HAP-1 (cell line): ENCODE results near the gene SIPA1L3.

Source experiments
- DNase-seq, 2 experiments: peaks; one replicate each; pipeline ENCODE4 v3.0.0-alpha.2; 2016 to 2020; ENCODE audit warnings: low spot score in 2 of 2
- H3K27me3 ChIP-seq: fragments of 250-450 bp; sonication (Bioruptor Pico); 2 replicates; pipeline ENCODE4 v1.5.1; 2020; ENCODE audit warnings: low read depth, mild to moderate bottlenecking, moderate library complexity
- H3K36me3 ChIP-seq: fragments of 250-450 bp; sonication (Bioruptor Pico); replicated peaks from 2 replicates; pipeline ENCODE4 v1.5.1; 2020; ENCODE audit warnings: mild to moderate bottlenecking
- H3K4me1 ChIP-seq: fragments of 250-450 bp; sonication (Bioruptor Pico); 2 replicates; pipeline ENCODE4 v1.5.1; 2020; ENCODE audit warnings: mild to moderate bottlenecking
- H3K4me3 ChIP-seq: fragments of 250-450 bp; sonication (Bioruptor Pico); 2 replicates; pipeline ENCODE4 v1.5.1; 2020; ENCODE audit warnings: mild to moderate bottlenecking, moderate library complexity
- H3K9me3 ChIP-seq: fragments of 250-450 bp; sonication (Bioruptor Pico); 2 replicates; pipeline ENCODE4 v1.5.1; 2020; ENCODE audit warnings: mild to moderate bottlenecking, moderate library complexity
- in situ Hi-C: fragments of 300-500 bp; cut with MboI; formaldehyde crosslinking; loops from 3 replicates; pipeline ENCODE4 v1.14.3; 2020; ENCODE audit warnings: low sequenced_read_pairs, inconsistent platforms, mixed read lengths

Gene SIPA1L3

GRCh38 chr19:37991841-37992248 lies 84.8 kb downstream of the SIPA1L3 start:
- Histone ChIP-seq H3K4me3 (no peak overlapping the region), H3K27me3 (no peaks in the 10 kb centered on the region), H3K9me3 (no peaks in the 10 kb centered on the region), H3K4me1 (no peaks in the 10 kb centered on the region), H3K36me3 (no peaks in the 10 kb centered on the region)
- in situ Hi-C loops: no loop called here
- DNase-seq: no peak

GRCh38 chr19:37992761-37993160 lies 85.8 kb downstream of the SIPA1L3 start:
- no peaks in the 10 kb centered on the region for H3K36me3 ChIP-seq
- H3K4me3 ChIP-seq: no peak overlapping the region
- H3K9me3 ChIP-seq: no peaks in the 10 kb centered on the region
- no peaks in the 10 kb centered on the region for H3K4me1 ChIP-seq
- H3K27me3 ChIP-seq: no peaks in the 10 kb centered on the region
- no peak for DNase-seq
- in situ Hi-C loops: no loop called here

- no peaks in the 10 kb centered on the region for H3K4me1 ChIP-seq
Observed at GRCh38 chr19:37994823-37995130, 87.8 kb downstream of the SIPA1L3 start.

GRCh38 chr19:37995346-37995745 lies 88.3 kb downstream of the SIPA1L3 start:
- Histone ChIP-seq H3K4me1 (no peaks in the 10 kb centered on the region), H3K9me3 (no peaks in the 10 kb centered on the region), H3K36me3 (no peaks in the 10 kb centered on the region), H3K4me3 (no peak overlapping the region), H3K27me3 (no peaks in the 10 kb centered on the region)
- no peak for DNase-seq
- in situ Hi-C loops: no loop called here

More at GRCh38 chr19:37994823-37995130, 87.8 kb downstream of the SIPA1L3 start:
- no peak for DNase-seq
- Histone ChIP-seq H3K27me3 (no peaks in the 10 kb centered on the region), H3K4me3 (no peak overlapping the region), H3K9me3 (no peaks in the 10 kb centered on the region), H3K36me3 (no peaks in the 10 kb centered on the region)
- in situ Hi-C loops: no loop called here

- H3K27me3 ChIP-seq: no peaks in the 10 kb centered on the region
- H3K9me3 ChIP-seq: no peaks in the 10 kb centered on the region
- DNase-seq: no peak
- in situ Hi-C loops: no loop called here
- peaks cover under 1% of the 10 kb centered on the region for H3K4me1 ChIP-seq
- H3K36me3 ChIP-seq: no peaks in the 10 kb centered on the region
- no peak overlapping the region for H3K4me3 ChIP-seq
Observed at GRCh38 chr19:37997911-37998344, 90.9 kb downstream of the SIPA1L3 start.

- no peaks in the 10 kb centered on the region for H3K9me3 ChIP-seq
- no peak for DNase-seq
- in situ Hi-C loops: no loop called here
- H3K36me3 ChIP-seq: no peaks in the 10 kb centered on the region
- H3K27me3 ChIP-seq: no peaks in the 10 kb centered on the region
- peaks cover 9% of the 10 kb centered on the region for H3K4me1 ChIP-seq
- no peak overlapping the region for H3K4me3 ChIP-seq
Observed at GRCh38 chr19:37998801-37999308, 91.8 kb downstream of the SIPA1L3 start.

GRCh38 chr19:37999309-38000213 lies 92.6 kb downstream of the SIPA1L3 start:
- Histone ChIP-seq H3K36me3 (no peaks in the 10 kb centered on the region), H3K27me3 (no peaks in the 10 kb centered on the region), H3K4me1 (peaks cover 14% of the 10 kb centered on the region), H3K4me3 (no peak overlapping the region), H3K9me3 (no peaks in the 10 kb centered on the region)
- in situ Hi-C loops: no loop called here
- DNase-seq: no peak

GRCh38 chr19:38001158-38001781 lies 94.3 kb downstream of the SIPA1L3 start:
- no peak for DNase-seq
- Histone ChIP-seq H3K36me3 (no peaks in the 10 kb centered on the region), H3K9me3 (no peaks in the 10 kb centered on the region), H3K27me3 (no peaks in the 10 kb centered on the region), H3K4me1 (peaks cover 20% of the 10 kb centered on the region), H3K4me3 (no peak overlapping the region)
- in situ Hi-C loops: no loop called here

- no peaks in the 10 kb centered on the region for H3K27me3 ChIP-seq
- peak overlapping the region; percentile 17 for H3K4me3 ChIP-seq
- in situ Hi-C loops: no loop called here
- peaks cover 20% of the 10 kb centered on the region for H3K4me1 ChIP-seq
- H3K9me3 ChIP-seq: no peaks in the 10 kb centered on the region
- DNase-seq: peak; percentile 35 to 76
- no peaks in the 10 kb centered on the region for H3K36me3 ChIP-seq
Observed at GRCh38 chr19:38003438-38004185, 96.6 kb downstream of the SIPA1L3 start.

- in situ Hi-C loops: no loop called here
Observed at GRCh38 chr19:38004186-38004520, 97.1 kb downstream of the SIPA1L3 start.

GRCh38 chr19:38004521-38005223 lies 97.7 kb downstream of the SIPA1L3 start:
- in situ Hi-C loops: no loop called here
- H3K27me3 ChIP-seq: no peaks in the 10 kb centered on the region
- no peaks in the 10 kb centered on the region for H3K9me3 ChIP-seq
- H3K4me1 ChIP-seq: peaks cover 20% of the 10 kb centered on the region
- no peaks in the 10 kb centered on the region for H3K36me3 ChIP-seq
- DNase-seq: peak; percentile 91 to 92
- H3K4me3 ChIP-seq: peak overlapping the region; percentile 17

More at GRCh38 chr19:38004186-38004520, 97.1 kb downstream of the SIPA1L3 start:
- H3K4me1 ChIP-seq: peaks cover 20% of the 10 kb centered on the region
- no peak for DNase-seq
- no peaks in the 10 kb centered on the region for H3K27me3 ChIP-seq
- H3K9me3 ChIP-seq: no peaks in the 10 kb centered on the region
- H3K4me3 ChIP-seq: peak overlapping the region; percentile 17
- H3K36me3 ChIP-seq: no peaks in the 10 kb centered on the region

GRCh38 chr19:38005224-38005614 lies 98.2 kb downstream of the SIPA1L3 start:
- H3K36me3 ChIP-seq: no peaks in the 10 kb centered on the region
- H3K9me3 ChIP-seq: no peaks in the 10 kb centered on the region
- peaks cover 20% of the 10 kb centered on the region for H3K4me1 ChIP-seq
- no peak overlapping the region for H3K4me3 ChIP-seq
- in situ Hi-C loops: no loop called here
- H3K27me3 ChIP-seq: no peaks in the 10 kb centered on the region
- DNase-seq: no peak

- DNase-seq: no peak
- Histone ChIP-seq H3K4me3 (no peak overlapping the region), H3K9me3 (no peaks in the 10 kb centered on the region), H3K4me1 (peaks cover 20% of the 10 kb centered on the region), H3K36me3 (no peaks in the 10 kb centered on the region), H3K27me3 (no peaks in the 10 kb centered on the region)
- in situ Hi-C loops: no loop called here
Observed at GRCh38 chr19:38006361-38007045, 99.5 kb downstream of the SIPA1L3 start.
